CD4-positive, alpha-beta T cell treated with Interleukin-17A for 1 hour (primary cell): ENCODE measurements around the gene PRKACA.
"Not testable (repeated sequence)": the region's sequence is repeated elsewhere in the genome, so short reads cannot be mapped to it uniquely, and the experiment has no call there.

Experiments
- DNase-seq: peaks from one replicate; pipeline ENCODE4 v3.0.0-alpha.2; 2020

The PRKACA gene

GRCh38 chr19:14063105-14063504, 54.5 kb downstream of the PRKACA start:
- no peak for DNase-seq

DNA sequence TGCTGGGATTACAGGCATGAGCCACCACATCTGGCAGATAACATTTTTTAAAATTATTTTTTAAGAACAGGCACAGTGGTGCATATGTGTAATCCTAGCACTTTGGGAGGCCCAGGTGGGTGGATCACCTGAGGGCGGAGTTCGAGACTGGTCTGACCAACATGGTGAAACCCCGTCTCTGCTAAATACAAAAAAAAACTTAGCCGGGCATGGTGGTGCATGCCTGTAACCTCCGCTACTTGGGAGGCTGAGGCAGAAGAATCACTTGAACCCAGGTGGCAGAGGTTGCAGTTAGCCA, 55.1 kb downstream of the PRKACA start:
- no peak for DNase-seq

- DNase-seq, result no peak
Measured at GRCh38 chr19:14061751-14062557, 55.6 kb downstream of the PRKACA start, which contains the start of gene PALM3. Gene PALM3, minus strand, starts transcription at chr19:14062076. Its CDS starts 96 bp downstream, at chr19:14061980.

DNA sequence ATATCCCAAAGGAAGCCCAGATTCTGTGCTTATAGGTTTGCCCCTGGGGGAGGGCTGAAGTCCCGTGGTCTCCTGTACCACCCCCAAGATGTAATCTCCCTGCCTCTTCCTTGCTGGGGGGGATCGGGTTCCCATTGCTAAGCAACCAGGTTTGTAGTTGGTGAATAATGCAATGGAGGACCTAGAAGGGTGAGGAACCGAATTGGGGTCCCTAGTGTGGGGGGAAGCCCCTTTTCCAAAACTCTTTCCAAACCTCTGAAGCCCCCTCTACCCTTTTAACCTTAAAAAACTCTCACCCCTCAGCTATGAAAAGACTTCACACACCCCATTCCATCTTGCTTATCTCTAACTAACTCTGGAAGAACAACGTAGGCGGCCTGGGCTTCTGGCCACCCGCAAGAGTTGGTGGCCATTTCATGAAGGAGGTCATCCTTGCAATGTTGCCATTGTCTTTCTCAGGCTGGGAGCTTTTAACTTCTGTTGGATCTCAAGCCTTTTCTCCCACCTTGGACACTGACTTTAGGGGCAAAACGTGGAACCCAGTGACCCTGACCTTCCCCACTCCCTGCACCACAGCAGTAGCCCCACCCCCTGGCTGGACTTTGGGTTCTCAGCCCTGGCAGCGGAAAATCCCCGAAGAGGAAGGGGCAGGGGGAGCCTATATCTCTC, 56.3 kb downstream of the PRKACA start:
- DNase-seq, result no peak

- DNase-seq, result no peak
Measured at GRCh38 chr19:14059652-14060155, 57.9 kb downstream of the PRKACA start.

DNA sequence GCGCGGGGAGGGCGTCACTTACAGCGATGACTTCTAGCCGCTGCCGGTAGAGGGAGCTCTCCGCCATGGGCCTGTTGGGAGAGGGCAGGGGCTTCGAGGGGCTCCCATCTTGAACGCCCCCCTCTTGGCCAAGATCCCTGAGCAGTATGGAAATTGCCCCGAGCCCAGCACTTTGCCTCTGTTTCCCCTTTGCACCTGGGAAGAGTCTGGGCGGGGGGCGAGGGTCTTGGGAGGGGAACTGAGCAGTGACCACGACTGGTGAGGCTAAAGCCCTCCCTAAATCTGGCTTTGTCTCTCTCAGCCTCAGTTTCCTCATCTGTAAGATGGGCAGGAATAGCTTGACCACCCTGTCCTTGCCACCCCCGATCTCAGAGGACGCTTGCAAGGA, 58.5 kb downstream of the PRKACA start:
- DNase-seq, result peak; percentile 53

GRCh38 chr19:14058182-14059092, 59.1 kb downstream of the PRKACA start:
- no peak for DNase-seq

DNA sequence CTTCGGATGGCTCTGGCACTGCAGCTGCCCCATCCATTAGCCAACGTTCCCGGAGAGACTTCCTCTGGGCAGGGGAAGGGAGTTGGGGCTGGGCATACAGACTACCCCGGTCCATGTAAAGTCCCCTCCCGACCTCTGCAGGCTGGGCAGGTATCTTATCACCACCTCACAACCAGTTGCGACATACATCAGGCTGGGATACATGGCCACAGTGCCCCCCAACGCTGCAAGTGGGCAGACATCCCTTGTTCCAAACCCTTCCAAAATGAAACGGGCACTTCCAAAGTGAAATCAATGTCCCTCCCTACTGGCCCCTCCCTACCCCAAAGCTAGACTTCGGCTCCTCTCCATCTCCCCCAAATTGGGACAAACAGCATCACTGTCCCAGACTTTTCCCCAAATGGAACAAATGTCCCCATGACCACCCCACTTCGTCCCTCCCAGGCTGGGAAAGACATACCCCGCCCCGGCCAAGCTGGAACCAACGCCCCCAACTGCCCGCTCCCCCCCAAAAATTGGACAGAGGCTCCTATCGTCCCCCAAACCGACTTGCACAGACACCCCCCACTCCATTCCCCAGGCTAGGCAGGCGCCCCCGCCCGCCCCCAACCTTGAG, 60.7 kb downstream of the PRKACA start:
- no peak for DNase-seq

DNA sequence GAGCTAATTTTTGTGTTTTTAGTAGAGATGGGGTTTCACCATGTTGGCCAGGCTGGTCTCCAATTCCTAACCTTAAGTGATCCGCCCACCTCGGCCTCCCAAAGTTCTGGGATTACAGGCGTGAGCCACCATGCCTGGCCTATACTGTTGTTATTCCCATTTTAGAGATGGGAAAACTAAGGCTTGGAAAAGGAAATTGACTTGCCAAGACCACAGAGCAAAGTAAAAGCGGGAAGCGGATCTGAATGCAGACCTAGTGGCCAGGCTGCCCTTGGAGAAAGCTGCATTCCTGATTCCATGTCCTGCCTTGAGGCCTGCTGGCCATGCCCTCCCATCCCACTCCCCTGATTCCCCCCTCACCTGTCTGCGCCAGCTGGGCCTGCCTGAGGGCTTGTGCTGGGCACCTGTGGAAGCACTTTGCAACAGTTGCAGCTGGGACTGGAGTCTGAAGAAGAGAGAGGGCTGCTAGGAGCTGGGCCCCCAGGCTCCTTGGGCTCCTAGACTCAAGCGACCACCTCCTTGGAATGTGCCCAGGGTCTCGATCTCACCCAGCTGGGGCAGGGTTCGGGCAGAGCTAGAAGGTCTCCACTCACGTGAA, 61.4 kb downstream of the PRKACA start:
- no peak for DNase-seq

DNA sequence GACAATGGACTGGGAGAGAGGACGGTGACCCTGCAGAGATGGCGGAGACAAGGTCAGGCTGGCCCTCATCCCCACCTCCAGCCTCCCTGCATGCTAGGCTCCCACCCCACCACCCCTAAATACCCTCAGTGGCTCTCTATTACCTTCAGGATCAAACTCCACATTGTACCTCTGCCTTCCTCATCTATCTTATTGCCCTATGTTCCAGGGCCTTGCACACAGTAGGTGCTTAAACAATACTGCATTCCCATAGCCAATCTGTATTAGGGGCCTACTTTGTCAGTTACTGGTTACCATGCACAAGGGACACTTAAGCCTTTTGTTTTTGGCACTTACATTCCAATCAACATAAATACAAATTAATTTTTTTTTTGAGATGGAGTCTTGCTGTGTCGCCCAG, 62.2 kb downstream of the PRKACA start:
- no peak for DNase-seq

DNA sequence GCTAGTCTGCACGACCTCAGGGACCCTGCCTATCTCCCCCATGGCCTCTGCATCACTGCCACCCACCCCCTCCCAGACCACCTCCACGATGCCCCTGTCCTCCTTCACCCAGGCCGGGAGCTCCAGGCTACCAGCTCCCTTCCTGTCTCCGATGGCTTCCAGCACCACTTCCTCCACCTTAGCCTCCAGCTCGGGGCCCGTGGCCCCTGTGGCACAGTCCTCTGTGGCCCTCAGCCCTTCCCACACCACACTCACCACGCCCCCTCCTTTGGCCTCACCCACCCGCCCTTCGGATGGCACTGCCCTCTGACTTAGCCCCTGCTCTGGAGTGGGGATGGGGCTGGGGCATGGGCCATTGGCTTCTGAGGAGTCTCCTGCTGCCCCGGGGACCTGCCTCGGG, 62.8 kb downstream of the PRKACA start:
- DNase-seq, result no peak

DNA sequence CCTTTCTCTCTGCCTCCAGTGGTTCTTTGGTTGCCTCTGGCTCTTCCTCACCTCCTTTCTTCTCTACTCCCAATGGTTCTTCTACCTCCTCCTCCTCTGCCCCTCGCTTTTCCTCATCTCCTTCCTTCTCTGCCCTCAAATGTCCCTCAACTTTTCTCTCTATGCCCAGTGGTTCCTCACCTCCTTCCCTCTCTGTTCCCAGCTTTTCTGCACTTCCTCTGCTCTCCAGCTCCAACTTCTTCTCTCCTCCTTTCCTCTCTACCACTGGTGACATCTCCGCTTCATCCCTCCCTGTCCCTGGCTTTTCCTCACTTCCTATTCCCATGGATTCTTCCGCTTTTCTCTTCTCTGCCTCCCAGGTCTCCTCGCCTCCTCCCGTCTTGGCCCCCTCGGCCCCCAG, 63.5 kb downstream of the PRKACA start:
- no peak for DNase-seq

- no peak for DNase-seq
Measured at GRCh38 chr19:14053500-14053899, 64.1 kb downstream of the PRKACA start.

DNA sequence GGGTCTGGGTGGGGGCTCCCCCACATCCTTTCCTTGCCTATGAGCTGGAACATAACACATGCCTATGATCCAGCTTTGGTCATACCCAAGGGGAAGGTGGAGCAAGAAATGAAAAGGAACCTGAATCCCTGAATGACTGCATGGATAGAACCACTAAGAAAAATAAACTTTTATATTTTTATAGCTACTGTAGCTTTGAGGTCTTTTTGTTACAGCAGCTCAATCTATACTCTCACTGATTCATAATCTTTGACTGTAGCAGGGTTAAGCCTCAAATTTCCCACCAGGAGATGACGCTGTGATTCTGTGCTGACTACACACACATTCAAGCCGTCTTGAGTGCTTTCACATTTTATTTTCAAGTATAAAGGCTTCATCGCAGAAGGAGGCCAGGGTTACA, 64.5 kb downstream of the PRKACA start:
- no peak for DNase-seq

GRCh38 chr19:14052470-14052869, 65.1 kb downstream of the PRKACA start:
- DNase-seq, result no peak

DNA sequence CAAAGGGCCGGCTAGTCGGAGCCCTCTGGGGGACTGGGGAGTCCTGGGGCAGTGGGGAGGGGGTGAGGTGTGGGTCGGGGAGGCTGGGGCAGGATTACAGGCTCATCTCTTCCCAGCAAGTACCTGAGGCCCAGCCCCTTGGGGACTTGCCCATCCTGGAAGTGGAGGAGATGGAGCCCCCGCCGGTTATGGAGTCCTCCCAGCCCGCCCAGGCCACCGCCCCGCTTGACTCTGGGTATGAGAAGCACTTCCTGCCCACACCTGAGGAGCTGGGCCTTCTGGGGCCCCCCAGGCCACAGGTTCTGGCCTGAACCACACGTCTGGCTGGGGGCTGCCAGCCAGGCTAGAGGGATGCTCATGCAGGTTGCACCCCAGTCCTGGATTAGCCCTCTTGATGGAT, 65.6 kb downstream of the PRKACA start:
- no peak for DNase-seq

- not testable (repeated sequence) for DNase-seq
Measured at GRCh38 chr19:14050961-14051360, 66.6 kb downstream of the PRKACA start.

DNA sequence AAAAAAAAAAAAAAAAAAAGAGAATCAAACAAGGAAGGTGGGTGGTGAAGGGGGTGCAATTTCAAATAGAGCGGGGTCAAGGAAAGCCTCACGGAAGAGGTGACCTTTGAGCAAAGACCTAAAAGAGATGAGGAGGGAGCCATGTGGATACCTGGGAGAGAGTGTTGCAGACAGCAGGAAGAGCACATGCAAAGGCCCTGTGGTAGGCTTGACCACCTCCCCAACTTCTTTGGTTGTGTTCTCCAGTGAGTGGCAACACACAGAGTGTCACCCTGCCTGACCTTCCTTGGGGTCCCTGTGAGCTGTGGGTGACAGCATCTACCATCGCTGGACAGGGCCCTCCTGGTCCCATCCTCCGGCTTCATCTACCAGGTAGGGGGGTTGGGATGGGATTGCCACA, 67.0 kb downstream of the PRKACA start:
- no peak for DNase-seq

- DNase-seq, result peak; percentile 81
Measured at GRCh38 chr19:14048443-14049153, 69.0 kb downstream of the PRKACA start.

DNA sequence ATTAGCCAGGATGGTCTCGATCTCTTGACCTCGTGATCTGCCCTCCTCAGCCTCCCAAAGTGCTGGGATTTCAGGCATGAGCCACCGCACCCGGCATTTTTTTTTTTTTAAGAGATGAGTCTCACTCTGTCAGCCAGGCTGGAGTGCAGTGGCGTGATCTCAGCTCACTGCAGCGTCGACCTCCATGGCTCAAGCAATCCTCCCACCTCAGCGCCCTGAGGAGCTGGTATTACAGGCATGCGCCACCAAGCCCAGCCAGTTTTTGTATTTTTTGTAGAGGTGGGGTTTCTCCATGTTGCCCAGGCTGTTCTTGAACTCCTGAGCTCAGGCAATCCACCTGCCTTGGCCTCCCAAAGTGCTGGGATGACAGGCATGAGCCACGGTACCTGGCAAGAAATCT, 69.7 kb downstream of the PRKACA start:
- DNase-seq, result not testable (repeated sequence)

GRCh38 chr19:14042659-14043608, 74.6 kb downstream of the PRKACA start:
- peak; percentile 79 for DNase-seq
